HEK293 (cell line): Measurements from ENCODE around the gene GCNT2.
"Not testable (repeated sequence)": the region's sequence is repeated elsewhere in the genome, so short reads cannot be mapped to it uniquely, and the experiment has no call there.

ENCODE experiments used
- REPIN1 ChIP-seq: fragments of 450-650 bp; formaldehyde crosslinking; IDR thresholded peaks from 2 replicates; pipeline ENCODE4 v1.5.1; 2017; ENCODE audit warnings: missing biosample characterization, missing genetic modification characterization, low read depth
- ZNF335 ChIP-seq: fragments of 450-650 bp; formaldehyde crosslinking; conservative IDR thresholded peaks from 2 replicates; pipeline ENCODE4 v1.5.1; 2016; ENCODE audit warnings: missing biosample characterization, missing genetic modification characterization
- ZNF398 ChIP-seq: fragments of 450-650 bp; formaldehyde crosslinking; IDR thresholded peaks from 2 replicates; pipeline ENCODE4 v1.5.1; 2017; ENCODE audit warnings: missing biosample characterization, missing genetic modification characterization
- TF ChIP-seq, protein P1 (sequence below): fragments of 450-650 bp; formaldehyde crosslinking; IDR thresholded peaks from 2 replicates; pipeline ENCODE4 v1.5.1; 2016; ENCODE audit warnings: missing biosample characterization, missing genetic modification characterization

GRCh38 chr6:10575519-10575918 is 54.4 kb downstream of the GCNT2 start:
- TF ChIP-seq REPIN1; ZNF398; ZNF335 (tag by site-specific recombination): not testable (repeated sequence)
- TF ChIP-seq, protein P1, sequence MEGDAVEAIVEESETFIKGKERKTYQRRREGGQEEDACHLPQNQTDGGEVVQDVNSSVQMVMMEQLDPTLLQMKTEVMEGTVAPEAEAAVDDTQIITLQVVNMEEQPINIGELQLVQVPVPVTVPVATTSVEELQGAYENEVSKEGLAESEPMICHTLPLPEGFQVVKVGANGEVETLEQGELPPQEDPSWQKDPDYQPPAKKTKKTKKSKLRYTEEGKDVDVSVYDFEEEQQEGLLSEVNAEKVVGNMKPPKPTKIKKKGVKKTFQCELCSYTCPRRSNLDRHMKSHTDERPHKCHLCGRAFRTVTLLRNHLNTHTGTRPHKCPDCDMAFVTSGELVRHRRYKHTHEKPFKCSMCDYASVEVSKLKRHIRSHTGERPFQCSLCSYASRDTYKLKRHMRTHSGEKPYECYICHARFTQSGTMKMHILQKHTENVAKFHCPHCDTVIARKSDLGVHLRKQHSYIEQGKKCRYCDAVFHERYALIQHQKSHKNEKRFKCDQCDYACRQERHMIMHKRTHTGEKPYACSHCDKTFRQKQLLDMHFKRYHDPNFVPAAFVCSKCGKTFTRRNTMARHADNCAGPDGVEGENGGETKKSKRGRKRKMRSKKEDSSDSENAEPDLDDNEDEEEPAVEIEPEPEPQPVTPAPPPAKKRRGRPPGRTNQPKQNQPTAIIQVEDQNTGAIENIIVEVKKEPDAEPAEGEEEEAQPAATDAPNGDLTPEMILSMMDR = not testable (repeated sequence)
